Measurements from ENCODE around the gene HMHB1. TPM values are rescaled to one million over a fixed set of nuclear protein-coding genes. Genes with fewer than 3 reads are reported as not detected.

HMHB1 gene
- total RNA-seq, 1 experiment from 2014 or later: not detected

DNA sequence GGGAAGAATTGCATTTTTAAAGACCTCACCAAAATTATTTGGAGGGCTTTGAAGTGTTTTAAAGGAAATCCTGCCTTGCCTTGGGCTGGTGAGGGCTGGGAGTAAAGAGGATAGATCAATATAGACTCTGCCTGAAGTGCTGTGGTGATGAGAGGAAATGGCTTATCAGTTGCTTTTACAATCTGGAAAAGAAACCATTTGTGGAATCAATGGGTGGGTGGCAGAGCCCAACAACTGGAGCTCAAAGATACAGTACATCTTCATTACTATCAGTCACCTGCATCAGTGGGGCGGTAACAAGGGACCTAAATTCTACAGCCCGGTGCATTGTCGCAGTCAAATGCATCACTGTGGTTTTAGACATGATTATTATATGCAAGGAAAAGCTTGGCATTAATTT is 41.5 kb upstream of the HMHB1 start:
- Mint-ChIP-seq H3K27ac (ENCODE audit: unreplicated experiment) (no peak overlapping the region), H3K36me3 (ENCODE audit: insufficient read depth, unreplicated experiment) (no peaks in the 10 kb centered on the region), H3K4me1 (ENCODE audit: low read depth, unreplicated experiment) (no peaks in the 10 kb centered on the region), H3K27me3 (ENCODE audit: unreplicated experiment) (no peaks in the 10 kb centered on the region), H3K4me3 (ENCODE audit: low read depth, unreplicated experiment) (no peak overlapping the region), H3K9me3 (ENCODE audit: low read depth, unreplicated experiment) (no peaks in the 10 kb centered on the region)
- CTCF ChIA-PET: no interaction called here
- no TSS peak for BruUV-seq (replicated peaks)
- no peak for DNase-seq
- intact Hi-C loops (cut with micrococcal nuclease; ENCODE audit: unreplicated experiment): no loop called here
- TF ChIP-seq, protein P1, sequence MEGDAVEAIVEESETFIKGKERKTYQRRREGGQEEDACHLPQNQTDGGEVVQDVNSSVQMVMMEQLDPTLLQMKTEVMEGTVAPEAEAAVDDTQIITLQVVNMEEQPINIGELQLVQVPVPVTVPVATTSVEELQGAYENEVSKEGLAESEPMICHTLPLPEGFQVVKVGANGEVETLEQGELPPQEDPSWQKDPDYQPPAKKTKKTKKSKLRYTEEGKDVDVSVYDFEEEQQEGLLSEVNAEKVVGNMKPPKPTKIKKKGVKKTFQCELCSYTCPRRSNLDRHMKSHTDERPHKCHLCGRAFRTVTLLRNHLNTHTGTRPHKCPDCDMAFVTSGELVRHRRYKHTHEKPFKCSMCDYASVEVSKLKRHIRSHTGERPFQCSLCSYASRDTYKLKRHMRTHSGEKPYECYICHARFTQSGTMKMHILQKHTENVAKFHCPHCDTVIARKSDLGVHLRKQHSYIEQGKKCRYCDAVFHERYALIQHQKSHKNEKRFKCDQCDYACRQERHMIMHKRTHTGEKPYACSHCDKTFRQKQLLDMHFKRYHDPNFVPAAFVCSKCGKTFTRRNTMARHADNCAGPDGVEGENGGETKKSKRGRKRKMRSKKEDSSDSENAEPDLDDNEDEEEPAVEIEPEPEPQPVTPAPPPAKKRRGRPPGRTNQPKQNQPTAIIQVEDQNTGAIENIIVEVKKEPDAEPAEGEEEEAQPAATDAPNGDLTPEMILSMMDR (IDR thresholded peaks at IDR 0.05; ENCODE audit: unreplicated experiment): no peak

DNA sequence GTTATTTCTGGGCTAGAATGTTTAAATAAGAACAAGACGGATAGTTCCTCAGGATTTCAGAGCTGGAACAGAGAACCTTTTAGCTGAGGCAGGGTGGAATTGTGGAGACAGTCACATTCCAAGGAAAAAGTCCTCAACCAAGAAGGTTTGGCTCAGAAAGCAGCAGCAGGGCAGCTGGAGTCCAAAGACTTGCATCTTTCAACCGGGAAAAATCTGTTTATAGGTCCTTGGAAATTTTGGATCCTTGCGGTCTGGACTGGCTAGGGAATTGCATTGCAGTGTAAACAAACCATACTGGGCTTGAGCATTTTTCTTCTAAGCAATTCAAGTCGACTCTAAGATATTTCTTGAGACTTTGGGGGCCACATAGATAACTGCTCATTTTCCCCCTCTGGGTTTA is 40.8 kb upstream of the HMHB1 start:
- no peaks in the 10 kb centered on the region for H3K9me3 Mint-ChIP-seq (ENCODE audit: low read depth, unreplicated experiment)
- CTCF ChIA-PET: no interaction called here
- H3K27ac Mint-ChIP-seq (ENCODE audit: unreplicated experiment): no peak overlapping the region
- no peak overlapping the region for H3K4me3 Mint-ChIP-seq (ENCODE audit: low read depth, unreplicated experiment)
- intact Hi-C loops (cut with micrococcal nuclease; ENCODE audit: unreplicated experiment): no loop called here
- DNase-seq: no peak
- no peaks in the 10 kb centered on the region for H3K27me3 Mint-ChIP-seq (ENCODE audit: unreplicated experiment)
- no peaks in the 10 kb centered on the region for H3K36me3 Mint-ChIP-seq (ENCODE audit: insufficient read depth, unreplicated experiment)
- no TSS peak for BruUV-seq (replicated peaks)
- no peaks in the 10 kb centered on the region for H3K4me1 Mint-ChIP-seq (ENCODE audit: low read depth, unreplicated experiment)
- TF ChIP-seq, protein P1 (IDR thresholded peaks at IDR 0.05; ENCODE audit: unreplicated experiment): no peak

- Mint-ChIP-seq H3K27me3 (ENCODE audit: unreplicated experiment) (no peaks in the 10 kb centered on the region), H3K9me3 (ENCODE audit: low read depth, unreplicated experiment) (no peaks in the 10 kb centered on the region), H3K36me3 (ENCODE audit: insufficient read depth, unreplicated experiment) (no peaks in the 10 kb centered on the region), H3K4me3 (ENCODE audit: low read depth, unreplicated experiment) (no peak overlapping the region), H3K4me1 (ENCODE audit: low read depth, unreplicated experiment) (no peaks in the 10 kb centered on the region), H3K27ac (ENCODE audit: unreplicated experiment) (no peak overlapping the region)
- CTCF ChIA-PET: no interaction called here
- no TSS peak for BruUV-seq (replicated peaks)
- intact Hi-C loops (cut with micrococcal nuclease; ENCODE audit: unreplicated experiment): no loop called here
- TF ChIP-seq, protein P1 (IDR thresholded peaks at IDR 0.05; ENCODE audit: unreplicated experiment): no peak
- DNase-seq: no peak
Observed at GRCh38 chr5:143771602-143772001, 40.4 kb upstream of the HMHB1 start.

- TF ChIP-seq, protein P1 (IDR thresholded peaks at IDR 0.05; ENCODE audit: unreplicated experiment): no peak
- H3K27me3 Mint-ChIP-seq (ENCODE audit: unreplicated experiment): no peaks in the 10 kb centered on the region
- intact Hi-C loops (cut with micrococcal nuclease; ENCODE audit: unreplicated experiment): no loop called here
- H3K4me3 Mint-ChIP-seq (ENCODE audit: low read depth, unreplicated experiment): no peak overlapping the region
- H3K9me3 Mint-ChIP-seq (ENCODE audit: low read depth, unreplicated experiment): no peaks in the 10 kb centered on the region
- H3K4me1 Mint-ChIP-seq (ENCODE audit: low read depth, unreplicated experiment): no peaks in the 10 kb centered on the region
- no peak overlapping the region for H3K27ac Mint-ChIP-seq (ENCODE audit: unreplicated experiment)
- CTCF ChIA-PET: no interaction called here
- no peaks in the 10 kb centered on the region for H3K36me3 Mint-ChIP-seq (ENCODE audit: insufficient read depth, unreplicated experiment)
- no TSS peak for BruUV-seq (replicated peaks)
- no peak for DNase-seq
Observed at GRCh38 chr5:143772621-143773020, 39.3 kb upstream of the HMHB1 start.

- no peak overlapping the region for H3K4me3 Mint-ChIP-seq (ENCODE audit: low read depth, unreplicated experiment)
- H3K27ac Mint-ChIP-seq (ENCODE audit: unreplicated experiment): no peak overlapping the region
- BruUV-seq (replicated peaks): no TSS peak
- intact Hi-C loops (cut with micrococcal nuclease; ENCODE audit: unreplicated experiment): no loop called here
- no peaks in the 10 kb centered on the region for H3K27me3 Mint-ChIP-seq (ENCODE audit: unreplicated experiment)
- H3K9me3 Mint-ChIP-seq (ENCODE audit: low read depth, unreplicated experiment): no peaks in the 10 kb centered on the region
- CTCF ChIA-PET: no interaction called here
- H3K4me1 Mint-ChIP-seq (ENCODE audit: low read depth, unreplicated experiment): no peaks in the 10 kb centered on the region
- TF ChIP-seq, protein P1 (IDR thresholded peaks at IDR 0.05; ENCODE audit: unreplicated experiment): no peak
- no peak for DNase-seq
- H3K36me3 Mint-ChIP-seq (ENCODE audit: insufficient read depth, unreplicated experiment): no peaks in the 10 kb centered on the region
Observed at GRCh38 chr5:143775258-143775657, 36.7 kb upstream of the HMHB1 start.
